Stimulated activated CD4-positive, alpha-beta T cell treated with anti-CD3 and anti-CD28 coated beads, TNF-alpha, amount 100 ng/mL, for 24 hours (primary cell): ENCODE results near the gene MARK4.

Experiments used
- DNase-seq, 3 experiments: peaks; one replicate each; pipeline ENCODE4 v3.0.0-alpha.2; 2020; ENCODE audit warnings: low read depth in 3 of 3

The MARK4 gene

DNA sequence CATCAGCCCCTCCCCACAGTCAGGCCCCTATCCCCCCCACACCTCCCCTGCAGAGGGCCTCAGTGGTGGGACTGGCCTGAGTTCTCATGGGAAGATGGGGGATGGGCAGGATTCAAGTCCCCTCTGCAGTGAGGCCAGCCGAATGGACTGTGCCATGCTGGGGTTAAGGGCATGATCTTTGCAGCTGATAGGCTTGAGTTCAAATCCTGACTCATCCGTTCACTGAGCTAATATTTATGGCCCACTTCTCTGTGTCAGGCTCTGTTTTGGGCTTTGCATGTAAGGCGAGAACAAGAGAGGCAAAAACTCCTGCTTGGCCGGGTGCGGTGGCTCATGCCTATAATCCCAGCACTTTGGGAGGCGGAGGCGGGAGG lies 20.7 kb downstream of the MARK4 start:
- no peak for DNase-seq

GRCh38 chr19:45273521-45273855 lies 22.4 kb downstream of the MARK4 start:
- no peak for DNase-seq

DNA sequence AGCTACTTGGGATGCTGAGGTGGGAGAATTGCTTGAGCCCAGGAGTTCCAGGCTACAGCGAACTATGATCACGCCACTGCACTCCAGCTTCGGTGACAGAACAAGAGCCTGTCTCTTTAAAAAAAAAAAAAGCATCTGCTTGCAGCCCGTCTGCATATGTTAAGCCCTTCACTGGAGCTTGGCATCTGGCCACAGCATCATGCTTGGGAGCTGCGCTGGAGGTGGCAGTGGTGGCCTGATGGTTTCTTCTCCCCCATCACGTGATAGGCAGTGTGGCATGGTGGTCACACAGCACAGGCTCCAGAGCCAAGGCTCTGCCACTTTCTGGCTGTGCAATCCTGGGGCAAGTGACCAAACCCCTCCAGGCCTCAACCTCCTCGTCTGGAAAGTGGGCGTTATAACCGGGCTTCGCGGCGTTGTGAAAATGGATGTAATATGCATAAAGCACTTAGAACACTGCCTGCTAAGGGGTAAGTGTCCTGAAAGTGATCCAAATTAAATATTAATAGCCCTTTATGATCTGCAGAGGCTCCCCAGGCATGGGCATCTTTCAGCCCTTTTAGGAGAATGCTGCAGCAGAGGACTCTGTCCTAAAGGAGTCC lies 24.4 kb downstream of the MARK4 start:
- DNase-seq = no peak

GRCh38 chr19:45276284-45276687 lies 25.2 kb downstream of the MARK4 start:
- no peak for DNase-seq

- no peak for DNase-seq
Measured at GRCh38 chr19:45278087-45278486, 27.0 kb downstream of the MARK4 start.

DNA sequence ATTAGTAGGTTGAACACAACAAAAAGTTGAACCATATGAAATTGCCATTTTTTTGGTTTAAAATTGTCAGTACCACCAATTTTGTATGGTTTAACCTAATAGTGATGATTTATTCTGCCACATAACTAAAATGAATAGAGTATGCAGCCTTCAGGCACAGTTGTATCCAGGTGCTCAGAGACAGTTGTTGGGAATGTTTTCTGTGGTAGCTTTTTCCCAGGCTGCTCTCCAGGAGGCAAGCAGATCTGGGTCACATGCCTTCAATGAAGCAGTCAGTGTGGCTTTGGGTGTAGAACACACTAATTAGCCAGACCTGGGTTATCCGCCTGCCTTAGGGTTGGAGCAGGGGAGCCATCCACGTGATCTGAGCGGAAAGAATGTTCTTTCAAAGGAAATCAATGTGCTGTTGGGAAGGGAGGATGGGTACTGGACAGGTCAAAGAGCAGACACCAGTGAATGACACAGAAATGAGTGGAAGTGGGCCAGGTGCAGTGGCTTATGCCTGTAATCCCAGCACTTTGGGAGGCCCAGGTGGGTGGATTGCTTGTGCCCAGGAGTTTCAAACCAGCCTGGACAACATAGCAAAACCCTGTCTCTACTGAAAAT lies 28.6 kb downstream of the MARK4 start:
- DNase-seq = no peak

DNA sequence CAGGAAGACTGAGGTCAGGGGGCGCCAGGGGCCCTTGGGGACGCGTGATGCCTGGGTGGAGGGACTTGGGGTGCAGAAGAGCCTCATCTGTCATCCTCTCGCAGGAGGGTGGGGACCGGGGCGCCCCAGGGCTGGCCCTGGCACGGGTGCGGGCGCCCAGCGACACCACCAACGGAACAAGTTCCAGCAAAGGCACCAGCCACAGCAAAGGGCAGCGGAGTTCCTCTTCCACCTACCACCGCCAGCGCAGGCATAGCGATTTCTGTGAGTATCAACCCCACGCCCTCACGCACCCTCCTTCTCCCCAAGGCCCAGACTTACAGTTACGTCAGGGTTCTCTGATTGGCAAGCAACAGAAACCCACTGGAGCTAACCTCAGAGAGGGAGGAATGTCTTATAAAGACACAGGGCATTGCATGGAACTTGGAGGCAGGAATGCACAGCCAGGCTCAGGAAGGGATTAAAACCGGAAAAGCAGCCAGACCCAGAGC lies 29.4 kb downstream of the MARK4 start:
- no peak for DNase-seq

GRCh38 chr19:45283443-45284033 lies 32.5 kb downstream of the MARK4 start:
- DNase-seq = no peak

GRCh38 chr19:45290381-45290931 lies 39.4 kb downstream of the MARK4 start:
- DNase-seq = no peak

GRCh38 chr19:45291834-45292233 lies 40.8 kb downstream of the MARK4 start:
- DNase-seq = no peak

DNA sequence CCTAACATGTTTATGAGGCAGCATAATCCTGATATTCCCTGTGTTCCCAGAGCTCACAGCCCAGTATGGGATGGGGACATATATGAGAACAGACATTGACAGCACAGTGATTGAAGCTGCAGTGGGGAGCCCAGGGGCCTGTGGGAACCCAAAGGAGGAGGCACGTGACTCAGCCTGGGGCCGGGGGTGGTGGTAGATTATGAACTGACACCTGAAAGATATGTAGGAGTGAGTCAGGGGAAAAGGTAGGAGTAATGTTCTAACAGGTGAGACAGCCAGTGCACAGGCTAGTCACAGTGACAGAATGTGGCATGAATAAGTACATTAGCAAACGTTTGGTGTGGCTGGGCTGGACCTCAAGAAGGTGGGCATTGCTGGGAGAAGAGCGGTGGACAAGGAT lies 42.6 kb downstream of the MARK4 start:
- peak in 1 of 3 experiments; percentile 36 for DNase-seq

DNA sequence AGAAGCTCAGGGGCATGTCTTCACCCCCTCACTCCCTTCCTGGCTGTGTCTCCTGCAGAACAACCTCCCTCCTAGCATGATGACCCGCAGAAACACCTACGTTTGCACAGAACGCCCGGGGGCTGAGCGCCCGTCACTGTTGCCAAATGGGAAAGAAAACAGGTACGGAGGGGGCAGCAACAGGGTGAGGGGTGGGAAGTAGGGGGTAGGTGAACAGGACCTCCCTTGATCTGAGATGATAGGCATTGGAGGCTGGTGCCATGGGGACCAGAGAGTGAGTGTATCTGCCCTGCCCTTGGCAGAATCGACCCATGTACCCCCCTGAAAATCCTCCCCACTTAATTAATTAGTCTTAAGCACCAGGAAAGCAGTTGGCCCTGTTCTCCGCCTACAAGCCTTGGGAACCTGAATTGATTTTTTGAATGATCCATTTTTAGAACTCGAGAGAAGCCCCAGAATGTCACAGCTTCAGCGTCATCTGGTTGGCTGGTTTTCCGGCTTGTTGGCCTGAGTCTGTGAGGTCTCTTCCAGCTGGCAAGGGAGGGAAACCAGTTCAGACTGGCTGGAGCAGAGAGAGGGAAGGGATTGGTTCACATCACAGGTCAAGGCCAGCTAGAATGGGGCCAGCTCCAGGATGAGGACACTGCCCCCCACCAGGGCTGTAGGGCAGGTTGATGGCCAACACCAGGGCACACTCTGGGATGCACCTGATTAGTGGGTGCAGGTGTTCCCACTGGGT lies 43.4 kb downstream of the MARK4 start:
- no peak for DNase-seq

DNA sequence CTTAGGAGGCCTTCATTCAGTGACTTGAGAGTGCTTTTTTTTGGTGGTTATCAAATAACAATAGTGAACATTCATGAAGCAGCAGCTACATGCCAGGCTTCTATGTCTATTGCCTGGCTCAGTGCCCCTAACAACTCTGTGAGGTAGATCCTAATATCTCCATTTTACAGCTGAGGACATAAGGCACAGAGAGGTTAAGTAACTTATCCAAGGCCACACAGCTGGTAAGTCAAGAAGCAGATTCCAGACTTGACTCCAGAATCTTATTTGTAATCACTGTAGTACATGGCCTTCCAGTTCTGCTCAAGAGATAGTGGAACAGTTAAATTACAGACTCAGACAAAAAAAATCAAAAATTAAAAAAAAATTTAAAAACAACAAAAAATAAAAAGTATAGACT lies 44.8 kb downstream of the MARK4 start:
- DNase-seq = no peak

- no peak for DNase-seq
Measured at GRCh38 chr19:45296355-45296754, 45.3 kb downstream of the MARK4 start.

- DNase-seq = no peak
Measured at GRCh38 chr19:45297674-45298073, 46.6 kb downstream of the MARK4 start.

- DNase-seq = no peak
Measured at GRCh38 chr19:45298264-45298663, 47.2 kb downstream of the MARK4 start.

- no peak for DNase-seq
Measured at GRCh38 chr19:45299719-45300118, 48.6 kb downstream of the MARK4 start.

- DNase-seq = no peak
Measured at GRCh38 chr19:45302416-45302815, 51.3 kb downstream of the MARK4 start.

GRCh38 chr19:45303269-45304060 lies 52.4 kb downstream of the MARK4 start:
- DNase-seq = no peak

GRCh38 chr19:45304141-45304926 lies 53.3 kb downstream of the MARK4 start:
- no peak for DNase-seq

DNA sequence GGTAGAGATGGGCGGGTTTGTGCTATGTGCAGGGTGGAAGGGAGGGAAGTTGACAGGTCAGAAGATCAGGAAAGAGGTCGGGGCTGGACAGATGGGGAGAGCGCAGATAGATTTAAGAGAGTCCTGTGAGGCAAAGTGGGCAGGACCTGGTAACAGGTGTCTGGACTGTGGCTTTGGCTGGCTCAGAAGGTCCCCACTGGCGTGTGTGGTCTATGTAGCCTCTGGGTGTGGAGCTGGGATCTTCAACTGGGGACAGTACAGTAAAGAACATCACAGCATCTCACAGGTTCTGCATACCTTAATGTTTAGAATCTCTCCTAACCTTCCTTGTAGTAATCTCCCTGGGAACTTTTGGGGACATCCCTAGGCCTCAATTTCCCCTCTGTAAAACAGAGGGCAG lies 53.9 kb downstream of the MARK4 start:
- DNase-seq = no peak
